HCT116 (cell line): Measurements from ENCODE around the gene ALMS1. TPM values are rescaled to one million over a fixed set of nuclear protein-coding genes. Genes with fewer than 3 reads are reported as not detected.

Experiments
- ATAC-seq: fragments of 200-7000 bp; cut with Tn5 transposase; 2 replicates; pipeline ENCODE4 v1.9.1; 2020; ENCODE audit warnings: mild to moderate bottlenecking, moderate library complexity
- BruUV-seq: library from RNA; stranded (reverse); fragments of 400-500 nt; replicated peaks from 2 replicates; lab custom pipeline; 2021; lab: Mats Ljungman, UMichigan
- CTCF ChIA-PET: fragments of 300-600 bp; sonication (Branson Sonifier 250); formaldehyde crosslinking; loops from one replicate; lab custom pipeline; 2021; ENCODE audit warnings: antibody characterized with exemption; lab: Charles Lee
- POLR2A ChIA-PET: fragments of 300-600, 350-600 bp; sonication (Branson Sonifier 250); formaldehyde crosslinking; loops from one replicate; lab custom pipeline; 2021; ENCODE audit warnings: antibody characterized with exemption; lab: Charles Lee
- RAD21 ChIA-PET, 2 experiments: fragments of 300-600 bp; sonication (Branson Sonifier 250); formaldehyde crosslinking; loops; one replicate each; lab custom pipeline; 2023; ENCODE audit warnings: low total read pairs in 2 of 2; ENCODE audit not compliant: uncharacterized antibody in 2 of 2, unreplicated experiment in 2 of 2, low non-redundant PET in 1 of 2; lab: Charles Lee
- DNase-seq: peaks from one replicate; pipeline ENCODE4 v3.0.0-alpha.2; 2010; ENCODE audit warnings: low read depth, low spot score
- H2AFZ ChIP-seq: fragments of 200-600 bp; shearing (Covaris generic), sonication (generic); 2 replicates; pipeline ENCODE4 v1.6.1; 2017; ENCODE audit warnings: low read depth, mixed run types, mixed read lengths, antibody characterized with exemption, low read length; ENCODE audit not compliant: poor library complexity, severe bottlenecking
- H3K27ac ChIP-seq: 2 replicates; pipeline ENCODE4 v1.5.1; 2012; ENCODE audit warnings: low read depth, low read length
- H3K27me3 ChIP-seq: fragments of 200-600 bp; sonication (generic); 2 replicates; pipeline ENCODE4 v1.6.1; 2016; ENCODE audit warnings: mixed run types, low read length, mixed read lengths; ENCODE audit not compliant: insufficient read depth
- H3K36me3 ChIP-seq, 2 experiments: fragments of 200-500 bp in 1 of 2; fragments of 200-600 bp in 1 of 2; sonication (Bioruptor generic) in 1 of 2; sonication (generic) in 1 of 2; 2 replicates each; pipeline versions ENCODE4 v1.5.1 to v1.6.1; 2014 to 2016; ENCODE audit warnings: low read length in 2 of 2, inconsistent platforms in 1 of 2, mixed read lengths in 1 of 2, mixed run types in 1 of 2; ENCODE audit not compliant: insufficient read depth in 2 of 2, control insufficient read depth in 1 of 2
- H3K4me1 ChIP-seq, 2 experiments: fragments of 200-600 bp in 1 of 2; sonication (generic) in 1 of 2; 2 replicates each; pipeline versions ENCODE4 v1.5.1 to v1.6.1; 2012 to 2017; ENCODE audit warnings: low read length in 2 of 2, inconsistent platforms in 1 of 2, mild to moderate bottlenecking in 1 of 2, mixed read lengths in 1 of 2, mixed run types in 1 of 2, moderate library complexity in 1 of 2; ENCODE audit not compliant: insufficient read depth in 2 of 2, control insufficient read depth in 1 of 2
- H3K4me2 ChIP-seq: fragments of 200-600 bp; sonication (generic); 2 replicates; pipeline ENCODE4 v1.6.1; 2017; ENCODE audit warnings: mixed run types, low read length, mixed read lengths
- H3K4me3 ChIP-seq, 2 experiments: fragments of 200-600 bp in 1 of 2; sonication (generic) in 1 of 2; replicated peaks in 1 of 2; 2 replicates each; pipeline ENCODE4 v1.5.1; 2011 to 2016; ENCODE audit warnings: low read length in 2 of 2, control low read depth in 1 of 2, low read depth in 1 of 2, mild to moderate bottlenecking in 1 of 2, mixed read lengths in 1 of 2, mixed run types in 1 of 2
- H3K79me2 ChIP-seq: fragments of 200-600 bp; sonication (generic); 2 replicates; pipeline ENCODE4 v1.6.1; 2017; ENCODE audit warnings: mild to moderate bottlenecking, mixed run types, low read length, moderate library complexity, mixed read lengths; ENCODE audit not compliant: insufficient read depth
- H3K9ac ChIP-seq: fragments of 200-600 bp; sonication (generic); 2 replicates; pipeline ENCODE4 v1.6.1; 2016; ENCODE audit warnings: low read length, mixed read lengths
- H3K9me2 ChIP-seq: fragments of 200-600 bp; sonication (generic), shearing (Covaris generic); 2 replicates; pipeline ENCODE4 v1.6.1; 2017; ENCODE audit warnings: mixed run types, mild to moderate bottlenecking, moderate library complexity; ENCODE audit not compliant: insufficient read depth
- H3K9me3 ChIP-seq, 2 experiments: fragments of 200-500 bp in 1 of 2; fragments of 200-600 bp in 1 of 2; sonication (Bioruptor generic) in 1 of 2; sonication (generic) in 1 of 2; 2 replicates each; pipeline ENCODE4 v1.6.1; 2014 to 2017; ENCODE audit warnings: low read length in 2 of 2, mixed read lengths in 2 of 2, inconsistent platforms in 1 of 2, low read depth in 1 of 2, mild to moderate bottlenecking in 1 of 2, mixed run types in 1 of 2, moderate library complexity in 1 of 2; ENCODE audit not compliant: control insufficient read depth in 1 of 2, insufficient read depth in 1 of 2
- H4K20me1 ChIP-seq: fragments of 200-600 bp; sonication (generic), shearing (Covaris generic); 2 replicates; pipeline ENCODE4 v1.6.1; 2017; ENCODE audit warnings: mixed run types, mild to moderate bottlenecking, moderate library complexity; ENCODE audit not compliant: insufficient read depth
- CEBPB ChIP-seq: IDR thresholded peaks from 2 replicates; pipeline ENCODE4 v1.6.1; 2012; ENCODE audit warnings: low read depth
- FOSL1 ChIP-seq: IDR thresholded peaks from 2 replicates; pipeline ENCODE4 v1.6.1; 2012; ENCODE audit warnings: low read depth
- SP1 ChIP-seq: IDR thresholded peaks from 2 replicates; pipeline ENCODE4 v1.6.1; 2012; ENCODE audit warnings: low read depth
- SRF ChIP-seq: IDR thresholded peaks from 2 replicates; pipeline ENCODE4 v1.6.1; 2012; ENCODE audit warnings: low read depth
- ZFX ChIP-seq: fragments of 450-650 bp; IDR thresholded peaks from 2 replicates; pipeline ENCODE4 v1.6.1; 2017
- ZNF274 ChIP-seq: fragments of 200-500 bp; sonication (Bioruptor generic); IDR thresholded peaks from 2 replicates; pipeline ENCODE4 v1.6.1; 2014; ENCODE audit warnings: mild to moderate bottlenecking, low read depth, low read length, inconsistent platforms
- intact Hi-C: fragments of 100-400 bp; cut with micrococcal nuclease; formaldehyde crosslinking; loops from 2 replicates; pipeline ENCODE4 v1.10.0; 2022
- total RNA-seq: library from RNA; stranded (reverse); gene quantifications from one replicate; pipeline ENCODE4 v1.2.1, GENCODE V29; 2021; ENCODE audit not compliant: unreplicated experiment
- TF ChIP-seq, protein P1 (sequence below): IDR thresholded peaks from 2 replicates; pipeline ENCODE4 v1.6.1; 2012; ENCODE audit warnings: low read depth
- TF ChIP-seq, protein P2 (sequence below), 3 experiments: fragments of 200-600 bp in 1 of 3; sonication (generic) in 1 of 3; IDR thresholded peaks in 2 of 3; conservative IDR thresholded peaks in 1 of 3; 2 replicates each; pipeline ENCODE4 v1.5.1; 2012 to 2017; ENCODE audit warnings: low read depth in 2 of 3, low read length in 2 of 3, antibody characterized with exemption in 1 of 3, borderline replicate concordance in 1 of 3, control low read depth in 1 of 3, mild to moderate bottlenecking in 1 of 3, mixed read lengths in 1 of 3, mixed run types in 1 of 3, moderate library complexity in 1 of 3; ENCODE audit not compliant: insufficient read depth in 1 of 3

Gene ALMS1
- total RNA-seq, 1 experiment from 2014 or later, result 20.5 TPM

DNA sequence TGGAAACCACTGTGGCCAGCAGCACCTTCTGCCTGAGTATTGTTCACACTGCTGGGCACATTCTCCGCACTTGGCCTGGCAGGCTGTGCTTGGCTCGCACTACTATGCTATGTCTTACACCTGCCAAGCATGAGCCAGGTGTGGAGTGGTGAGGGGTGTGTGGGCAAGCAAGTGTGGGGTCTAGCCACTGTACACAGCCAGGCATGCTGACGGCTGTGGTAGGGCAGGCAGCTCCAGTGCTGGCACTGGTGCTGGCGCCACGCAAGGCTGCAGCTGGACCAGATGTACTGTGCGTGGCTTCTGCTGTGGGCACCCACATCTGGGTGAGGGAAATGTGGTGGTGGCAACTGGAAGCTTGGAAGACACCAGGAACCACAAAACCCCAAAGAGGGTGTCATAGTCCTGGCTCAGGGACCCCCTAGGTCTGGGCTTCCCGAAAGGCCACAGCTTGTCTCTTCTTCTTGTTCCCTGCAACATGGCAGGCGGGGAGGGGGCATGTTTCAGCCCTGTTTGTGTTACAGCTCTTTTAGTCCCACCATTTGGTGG lies 101.5 kb downstream of the ALMS1 start:
- RAD21 ChIA-PET, result no interaction called here
- no peak overlapping the region for H3K9ac ChIP-seq
- DNase-seq (no peak), ATAC-seq (no peak)
- no peak overlapping the region for H2AFZ ChIP-seq
- H3K9me2 ChIP-seq, result no peaks in the 10 kb centered on the region
- H3K4me1 ChIP-seq, result no peaks in the 10 kb centered on the region
- no peaks in the 10 kb centered on the region for H3K27me3 ChIP-seq
- H3K4me3 ChIP-seq, result no peak overlapping the region
- H3K9me3 ChIP-seq, result no peaks in the 10 kb centered on the region
- CTCF ChIA-PET, result no interaction called here
- no peaks in the 10 kb centered on the region for H3K79me2 ChIP-seq
- H3K27ac ChIP-seq, result no peak overlapping the region
- peaks cover 0 to 9% of the 10 kb centered on the region in 2 experiments; a peak in 1 of 4 replicates for H3K36me3 ChIP-seq
- intact Hi-C loops, result no loop called here
- BruUV-seq, result no TSS peak
- POLR2A ChIA-PET, result no interaction called here
- TF ChIP-seq, protein P1, sequence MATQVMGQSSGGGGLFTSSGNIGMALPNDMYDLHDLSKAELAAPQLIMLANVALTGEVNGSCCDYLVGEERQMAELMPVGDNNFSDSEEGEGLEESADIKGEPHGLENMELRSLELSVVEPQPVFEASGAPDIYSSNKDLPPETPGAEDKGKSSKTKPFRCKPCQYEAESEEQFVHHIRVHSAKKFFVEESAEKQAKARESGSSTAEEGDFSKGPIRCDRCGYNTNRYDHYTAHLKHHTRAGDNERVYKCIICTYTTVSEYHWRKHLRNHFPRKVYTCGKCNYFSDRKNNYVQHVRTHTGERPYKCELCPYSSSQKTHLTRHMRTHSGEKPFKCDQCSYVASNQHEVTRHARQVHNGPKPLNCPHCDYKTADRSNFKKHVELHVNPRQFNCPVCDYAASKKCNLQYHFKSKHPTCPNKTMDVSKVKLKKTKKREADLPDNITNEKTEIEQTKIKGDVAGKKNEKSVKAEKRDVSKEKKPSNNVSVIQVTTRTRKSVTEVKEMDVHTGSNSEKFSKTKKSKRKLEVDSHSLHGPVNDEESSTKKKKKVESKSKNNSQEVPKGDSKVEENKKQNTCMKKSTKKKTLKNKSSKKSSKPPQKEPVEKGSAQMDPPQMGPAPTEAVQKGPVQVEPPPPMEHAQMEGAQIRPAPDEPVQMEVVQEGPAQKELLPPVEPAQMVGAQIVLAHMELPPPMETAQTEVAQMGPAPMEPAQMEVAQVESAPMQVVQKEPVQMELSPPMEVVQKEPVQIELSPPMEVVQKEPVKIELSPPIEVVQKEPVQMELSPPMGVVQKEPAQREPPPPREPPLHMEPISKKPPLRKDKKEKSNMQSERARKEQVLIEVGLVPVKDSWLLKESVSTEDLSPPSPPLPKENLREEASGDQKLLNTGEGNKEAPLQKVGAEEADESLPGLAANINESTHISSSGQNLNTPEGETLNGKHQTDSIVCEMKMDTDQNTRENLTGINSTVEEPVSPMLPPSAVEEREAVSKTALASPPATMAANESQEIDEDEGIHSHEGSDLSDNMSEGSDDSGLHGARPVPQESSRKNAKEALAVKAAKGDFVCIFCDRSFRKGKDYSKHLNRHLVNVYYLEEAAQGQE, result no peak
- TF ChIP-seq CEBPB (no peak), ZFX (no peak), SRF (no peak), ZNF274 (no peak), SP1 (no peak), FOSL1 (no peak)
- TF ChIP-seq, protein P2, sequence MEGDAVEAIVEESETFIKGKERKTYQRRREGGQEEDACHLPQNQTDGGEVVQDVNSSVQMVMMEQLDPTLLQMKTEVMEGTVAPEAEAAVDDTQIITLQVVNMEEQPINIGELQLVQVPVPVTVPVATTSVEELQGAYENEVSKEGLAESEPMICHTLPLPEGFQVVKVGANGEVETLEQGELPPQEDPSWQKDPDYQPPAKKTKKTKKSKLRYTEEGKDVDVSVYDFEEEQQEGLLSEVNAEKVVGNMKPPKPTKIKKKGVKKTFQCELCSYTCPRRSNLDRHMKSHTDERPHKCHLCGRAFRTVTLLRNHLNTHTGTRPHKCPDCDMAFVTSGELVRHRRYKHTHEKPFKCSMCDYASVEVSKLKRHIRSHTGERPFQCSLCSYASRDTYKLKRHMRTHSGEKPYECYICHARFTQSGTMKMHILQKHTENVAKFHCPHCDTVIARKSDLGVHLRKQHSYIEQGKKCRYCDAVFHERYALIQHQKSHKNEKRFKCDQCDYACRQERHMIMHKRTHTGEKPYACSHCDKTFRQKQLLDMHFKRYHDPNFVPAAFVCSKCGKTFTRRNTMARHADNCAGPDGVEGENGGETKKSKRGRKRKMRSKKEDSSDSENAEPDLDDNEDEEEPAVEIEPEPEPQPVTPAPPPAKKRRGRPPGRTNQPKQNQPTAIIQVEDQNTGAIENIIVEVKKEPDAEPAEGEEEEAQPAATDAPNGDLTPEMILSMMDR (IDR thresholded peaks at IDR 0.05 in 2 of 3, conservative IDR thresholded peaks at IDR 0.05 in 1 of 3; ENCODE audit: borderline replicate concordance in 1 of 3, insufficient read depth in 1 of 3, low read depth in 2 of 3, low read length in 2 of 3), result no peak
- no peaks in the 10 kb centered on the region for H4K20me1 ChIP-seq
- H3K4me2 ChIP-seq, result no peak overlapping the region
